GM12865 (cell line): Measurements from ENCODE around the gene HSBP1L1.

Experiments used
- DNase-seq: peaks from one replicate; pipeline ENCODE4 v3.0.0; 2010; ENCODE audit warnings: low read depth
- H3K4me3 ChIP-seq: 2 replicates; pipeline ENCODE4 v1.5.1; 2011; ENCODE audit warnings: mild to moderate bottlenecking, low read depth, low read length, control low read depth
- CTCF ChIP-seq: IDR thresholded peaks from 2 replicates; pipeline ENCODE4 v1.5.1; 2011; ENCODE audit warnings: low read length, control low read depth, low read depth, inconsistent platforms; ENCODE audit not compliant: insufficient read depth; ENCODE audit errors: missing control alignments

Gene HSBP1L1

GRCh38 chr18:79917853-79918614 lies 46.4 kb upstream of the HSBP1L1 start:
- no peak for DNase-seq
- no peak for TF ChIP-seq CTCF
- no peak overlapping the region for H3K4me3 ChIP-seq

GRCh38 chr18:79918615-79919011 lies 45.8 kb upstream of the HSBP1L1 start:
- no peak for DNase-seq
- no peak for TF ChIP-seq CTCF
- H3K4me3 ChIP-seq = no peak overlapping the region

- no peak for DNase-seq
- no peak for TF ChIP-seq CTCF
These were observed 45.4 kb upstream of the HSBP1L1 start for GRCh38 chr18:79919089-79919488.

GRCh38 chr18:79921984-79922965 lies 42.2 kb upstream of the HSBP1L1 start:
- no peak overlapping the region for H3K4me3 ChIP-seq
- no peak for TF ChIP-seq CTCF
- no peak for DNase-seq

More at GRCh38 chr18:79919089-79919488, 45.4 kb upstream of the HSBP1L1 start:
- H3K4me3 ChIP-seq = no peak overlapping the region

GRCh38 chr18:79922971-79923411 lies 41.5 kb upstream of the HSBP1L1 start:
- no peak for TF ChIP-seq CTCF
- no peak overlapping the region for H3K4me3 ChIP-seq
- no peak for DNase-seq

GRCh38 chr18:79923896-79924585 lies 40.4 kb upstream of the HSBP1L1 start:
- H3K4me3 ChIP-seq = no peak overlapping the region
- DNase-seq = no peak
- TF ChIP-seq CTCF = no peak
